ENCODE data around the gene GH1. TPM values are rescaled to one million over a fixed set of nuclear protein-coding genes. Genes with fewer than 3 reads are reported as not detected.

Gene GH1
- polyA plus RNA-seq, 1 of the 3 experiments (the other 2 are of a cell fraction) = not detected

DNA sequence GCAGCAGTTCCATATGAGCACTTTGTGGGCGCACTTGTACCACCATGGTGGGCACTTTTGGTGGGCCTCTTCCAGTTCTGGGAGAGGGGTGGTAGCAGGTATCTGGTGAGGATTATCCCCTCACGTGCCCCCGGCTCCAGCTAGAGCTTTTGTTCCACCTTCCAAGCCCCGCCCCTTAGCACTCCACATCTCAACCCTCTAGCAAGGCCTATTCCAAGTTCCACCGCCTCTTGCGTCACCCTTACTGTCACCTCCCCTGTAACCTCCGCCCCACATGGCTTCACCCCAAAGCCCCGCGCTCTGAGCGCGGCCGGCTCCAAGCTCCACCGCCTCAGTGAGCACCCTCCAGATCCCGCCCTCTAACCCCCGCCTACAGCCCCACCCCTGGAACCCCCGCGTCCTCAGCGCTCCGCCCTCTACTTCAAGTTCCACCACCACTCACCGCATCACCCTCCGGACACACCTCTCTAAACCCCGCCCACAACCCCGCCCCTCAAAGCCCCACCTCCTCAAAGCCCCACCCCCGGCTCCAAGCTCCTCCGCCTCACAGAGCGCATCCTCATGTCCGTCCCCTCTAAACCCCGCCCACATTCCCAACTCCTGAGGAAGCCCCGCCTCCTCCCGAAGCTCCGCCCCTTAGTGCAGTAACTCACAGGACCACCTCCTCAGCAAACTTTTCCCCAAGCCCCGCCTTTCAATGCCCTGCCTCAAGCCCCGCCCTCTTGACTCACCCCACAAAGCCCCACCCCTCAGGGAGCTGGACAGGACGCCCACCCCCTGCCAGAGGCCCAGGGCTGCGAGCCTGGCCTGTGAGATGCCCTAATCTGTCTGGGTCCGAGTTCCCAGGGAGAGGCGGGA is 42.9 kb upstream of the GH1 start:
- ChIA-PET CTCF (interaction anchor here (1.2 to 7.9 kb wide), 4 partner anchors 11 to 67 kb away, joined by 5 to 69 read pairs (median 8); no protein-coding TSS in a partner anchor), POLR2A (no interaction called here)
- Histone ChIP-seq H3F3A (replicated peaks; ENCODE audit: insufficient read depth) (no peaks in the 10 kb centered on the region), H3K4me1 (ENCODE audit: control insufficient read depth in 1 of 2, insufficient read depth in 2 of 2, low read depth in 1 of 2, low read length in 1 of 2) (no peaks in the 10 kb centered on the region), H3K27ac (ENCODE audit: low read depth in 2 of 2, low read length in 1 of 2) (no peak overlapping the region), H3K36me3 (replicated peaks in 1 of 2; ENCODE audit: control insufficient read depth in 1 of 2, insufficient read depth in 2 of 2, low read length in 1 of 2) (no peaks in the 10 kb centered on the region), H3K27me3 (ENCODE audit: insufficient read depth) (no peaks in the 10 kb centered on the region), H3K4me3 (ENCODE audit: low read depth in 2 of 2, low read length in 1 of 2) (no peak overlapping the region), H3K9ac (no peak overlapping the region), H3K9me2 (no peaks in the 10 kb centered on the region), H3K4me2 (no peak overlapping the region), H3K9me3 (no peaks in the 10 kb centered on the region), H2AFZ (ENCODE audit: low read depth) (no peak overlapping the region), H3K79me2 (ENCODE audit: insufficient read depth) (no peaks in the 10 kb centered on the region), H4K20me1 (ENCODE audit: insufficient read depth) (no peaks in the 10 kb centered on the region)
- WGBS (ENCODE audit: low lambda C conversion rate) = 74% methylated on average over 34 of the region's 37 CpGs
- TF ChIP-seq JUND (IDR thresholded peaks at IDR 0.05) (no peak), GABPA (IDR thresholded peaks at IDR 0.05; ENCODE audit: low read depth) (no peak), RXRA (IDR thresholded peaks at IDR 0.05; ENCODE audit: borderline replicate concordance, low read depth) (no peak), TEAD4 (IDR thresholded peaks at IDR 0.05; ENCODE audit: borderline replicate concordance, insufficient read depth) (no peak), CHD2 (IDR thresholded peaks at IDR 0.05; ENCODE audit: low read length, partially characterized antibody) (no peak), TAF1 (IDR thresholded peaks at IDR 0.05; ENCODE audit: borderline replicate concordance, low read depth, low read length) (no peak), TCF12 (IDR thresholded peaks at IDR 0.05) (no peak), ELF1 (IDR thresholded peaks at IDR 0.05) (no peak)
- TF ChIP-seq, protein P1, sequence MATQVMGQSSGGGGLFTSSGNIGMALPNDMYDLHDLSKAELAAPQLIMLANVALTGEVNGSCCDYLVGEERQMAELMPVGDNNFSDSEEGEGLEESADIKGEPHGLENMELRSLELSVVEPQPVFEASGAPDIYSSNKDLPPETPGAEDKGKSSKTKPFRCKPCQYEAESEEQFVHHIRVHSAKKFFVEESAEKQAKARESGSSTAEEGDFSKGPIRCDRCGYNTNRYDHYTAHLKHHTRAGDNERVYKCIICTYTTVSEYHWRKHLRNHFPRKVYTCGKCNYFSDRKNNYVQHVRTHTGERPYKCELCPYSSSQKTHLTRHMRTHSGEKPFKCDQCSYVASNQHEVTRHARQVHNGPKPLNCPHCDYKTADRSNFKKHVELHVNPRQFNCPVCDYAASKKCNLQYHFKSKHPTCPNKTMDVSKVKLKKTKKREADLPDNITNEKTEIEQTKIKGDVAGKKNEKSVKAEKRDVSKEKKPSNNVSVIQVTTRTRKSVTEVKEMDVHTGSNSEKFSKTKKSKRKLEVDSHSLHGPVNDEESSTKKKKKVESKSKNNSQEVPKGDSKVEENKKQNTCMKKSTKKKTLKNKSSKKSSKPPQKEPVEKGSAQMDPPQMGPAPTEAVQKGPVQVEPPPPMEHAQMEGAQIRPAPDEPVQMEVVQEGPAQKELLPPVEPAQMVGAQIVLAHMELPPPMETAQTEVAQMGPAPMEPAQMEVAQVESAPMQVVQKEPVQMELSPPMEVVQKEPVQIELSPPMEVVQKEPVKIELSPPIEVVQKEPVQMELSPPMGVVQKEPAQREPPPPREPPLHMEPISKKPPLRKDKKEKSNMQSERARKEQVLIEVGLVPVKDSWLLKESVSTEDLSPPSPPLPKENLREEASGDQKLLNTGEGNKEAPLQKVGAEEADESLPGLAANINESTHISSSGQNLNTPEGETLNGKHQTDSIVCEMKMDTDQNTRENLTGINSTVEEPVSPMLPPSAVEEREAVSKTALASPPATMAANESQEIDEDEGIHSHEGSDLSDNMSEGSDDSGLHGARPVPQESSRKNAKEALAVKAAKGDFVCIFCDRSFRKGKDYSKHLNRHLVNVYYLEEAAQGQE (IDR thresholded peaks at IDR 0.05; ENCODE audit: low read depth, low read length) = no peak
- TF ChIP-seq, protein P2, sequence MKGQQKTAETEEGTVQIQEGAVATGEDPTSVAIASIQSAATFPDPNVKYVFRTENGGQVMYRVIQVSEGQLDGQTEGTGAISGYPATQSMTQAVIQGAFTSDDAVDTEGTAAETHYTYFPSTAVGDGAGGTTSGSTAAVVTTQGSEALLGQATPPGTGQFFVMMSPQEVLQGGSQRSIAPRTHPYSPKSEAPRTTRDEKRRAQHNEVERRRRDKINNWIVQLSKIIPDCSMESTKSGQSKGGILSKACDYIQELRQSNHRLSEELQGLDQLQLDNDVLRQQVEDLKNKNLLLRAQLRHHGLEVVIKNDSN (IDR thresholded peaks at IDR 0.05; ENCODE audit: borderline replicate concordance, low read depth) = no peak
- TF ChIP-seq, protein P3, sequence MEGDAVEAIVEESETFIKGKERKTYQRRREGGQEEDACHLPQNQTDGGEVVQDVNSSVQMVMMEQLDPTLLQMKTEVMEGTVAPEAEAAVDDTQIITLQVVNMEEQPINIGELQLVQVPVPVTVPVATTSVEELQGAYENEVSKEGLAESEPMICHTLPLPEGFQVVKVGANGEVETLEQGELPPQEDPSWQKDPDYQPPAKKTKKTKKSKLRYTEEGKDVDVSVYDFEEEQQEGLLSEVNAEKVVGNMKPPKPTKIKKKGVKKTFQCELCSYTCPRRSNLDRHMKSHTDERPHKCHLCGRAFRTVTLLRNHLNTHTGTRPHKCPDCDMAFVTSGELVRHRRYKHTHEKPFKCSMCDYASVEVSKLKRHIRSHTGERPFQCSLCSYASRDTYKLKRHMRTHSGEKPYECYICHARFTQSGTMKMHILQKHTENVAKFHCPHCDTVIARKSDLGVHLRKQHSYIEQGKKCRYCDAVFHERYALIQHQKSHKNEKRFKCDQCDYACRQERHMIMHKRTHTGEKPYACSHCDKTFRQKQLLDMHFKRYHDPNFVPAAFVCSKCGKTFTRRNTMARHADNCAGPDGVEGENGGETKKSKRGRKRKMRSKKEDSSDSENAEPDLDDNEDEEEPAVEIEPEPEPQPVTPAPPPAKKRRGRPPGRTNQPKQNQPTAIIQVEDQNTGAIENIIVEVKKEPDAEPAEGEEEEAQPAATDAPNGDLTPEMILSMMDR (IDR thresholded peaks at IDR 0.05) = no peak
- TF ChIP-seq, protein P4, sequence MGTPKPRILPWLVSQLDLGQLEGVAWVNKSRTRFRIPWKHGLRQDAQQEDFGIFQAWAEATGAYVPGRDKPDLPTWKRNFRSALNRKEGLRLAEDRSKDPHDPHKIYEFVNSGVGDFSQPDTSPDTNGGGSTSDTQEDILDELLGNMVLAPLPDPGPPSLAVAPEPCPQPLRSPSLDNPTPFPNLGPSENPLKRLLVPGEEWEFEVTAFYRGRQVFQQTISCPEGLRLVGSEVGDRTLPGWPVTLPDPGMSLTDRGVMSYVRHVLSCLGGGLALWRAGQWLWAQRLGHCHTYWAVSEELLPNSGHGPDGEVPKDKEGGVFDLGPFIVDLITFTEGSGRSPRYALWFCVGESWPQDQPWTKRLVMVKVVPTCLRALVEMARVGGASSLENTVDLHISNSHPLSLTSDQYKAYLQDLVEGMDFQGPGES (IDR thresholded peaks at IDR 0.05; ENCODE audit: low read depth, low read length) = no peak
- TF ChIP-seq, protein P5, sequence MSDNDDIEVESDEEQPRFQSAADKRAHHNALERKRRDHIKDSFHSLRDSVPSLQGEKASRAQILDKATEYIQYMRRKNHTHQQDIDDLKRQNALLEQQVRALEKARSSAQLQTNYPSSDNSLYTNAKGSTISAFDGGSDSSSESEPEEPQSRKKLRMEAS (IDR thresholded peaks at IDR 0.05; ENCODE audit: low read depth) = no peak
- peak; percentile 79 for DNase-seq

Data from SK-N-SH (cell line).